SK-N-SH treated with all-trans-retinoic acid at 6 μM for 48 hours (cell line): ENCODE data around the gene MAP3K3.

Experiments used
- ZFP3 ChIP-seq: fragments of 250-450 bp; sonication (Bioruptor Pico); IDR thresholded peaks from 2 replicates; pipeline ENCODE4 v1.5.0; 2020; ENCODE audit warnings: mild to moderate bottlenecking, moderate library complexity
- ZNF565 ChIP-seq: fragments of 450-650 bp; formaldehyde crosslinking; conservative IDR thresholded peaks from 2 replicates; pipeline ENCODE4 v1.5.0; 2020; ENCODE audit warnings: low read depth, mild to moderate bottlenecking, moderate library complexity

DNA sequence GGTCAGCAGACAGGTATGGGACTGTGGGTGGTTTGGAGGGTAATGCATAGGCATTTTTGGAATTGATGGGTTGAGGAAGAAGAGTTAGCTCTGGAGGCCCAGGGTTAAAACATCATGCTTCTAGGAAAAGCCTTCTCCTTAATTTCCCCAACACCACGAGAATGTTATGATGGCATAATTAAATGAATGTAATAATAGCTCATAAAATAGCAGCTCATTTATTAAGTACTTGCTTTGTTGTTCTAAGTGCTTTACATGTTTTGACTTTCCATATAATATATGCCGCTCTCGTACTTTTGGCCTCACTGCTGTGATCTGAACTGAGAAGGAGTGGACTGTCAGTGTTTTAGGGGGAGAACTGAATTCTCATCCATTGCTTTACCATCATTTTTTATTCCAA lies 63.4 kb downstream of the MAP3K3 start:
- TF ChIP-seq ZFP3 (CRISPR knock-in tag) (no peak), ZNF565 (CRISPR knock-in tag) (no peak)
